ENCODE results near the gene MDM2. TPM values are rescaled to one million over a fixed set of nuclear protein-coding genes. Genes with fewer than 3 reads are reported as not detected.

MDM2 gene
- total and polyA plus RNA-seq, 2 donors (not counting 1 experiment from before 2014, with no cell fraction given): 6.1 to 78.7 TPM

- H4K20me1 ChIP-seq (ENCODE audit: control insufficient read depth, insufficient read depth, low read length, poor library complexity, severe bottlenecking): no peaks in the 10 kb centered on the region
- no peaks in the 10 kb centered on the region for H3K27me3 ChIP-seq (replicated peaks in 1 of 4; ENCODE audit: control extremely low read depth in 1 of 4, control insufficient read depth in 3 of 4, insufficient read depth in 4 of 4, low read length in 3 of 4)
- no peak overlapping the region for H2AFZ ChIP-seq (ENCODE audit: insufficient read depth, low read depth, low read length, poor library complexity, severe bottlenecking)
- Mint-ChIP-seq H3K27ac (no peak overlapping the region), H3K9me3 (ENCODE audit: insufficient read depth) (no peaks in the 10 kb centered on the region), H3K4me3 (no peak overlapping the region), H3K27me3 (no peaks in the 10 kb centered on the region), H3K4me1 (no peaks in the 10 kb centered on the region)
- TF ChIP-seq EZH2 (IDR thresholded peaks at IDR 0.05; ENCODE audit: borderline replicate concordance, insufficient read depth, low read depth, low read length, poor library complexity, severe bottlenecking) (no peak), CTCF (IDR thresholded peaks at IDR 0.05) (no peak)
- no peak overlapping the region for H3K27ac ChIP-seq (ENCODE audit: low read length in 2 of 2)
- intact Hi-C loops (cut with micrococcal nuclease): no loop called here
- CTCF ChIA-PET: no interaction called here
- no peaks in the 10 kb centered on the region for H3K36me3 ChIP-seq (replicated peaks in 1 of 2; ENCODE audit: control extremely low read depth in 1 of 2, control insufficient read depth in 1 of 2, extremely low read depth in 1 of 2, insufficient read depth in 2 of 2, low read length in 1 of 2)
- no peak for DNase-seq
- no peak overlapping the region for H3K4me2 ChIP-seq (replicated peaks; ENCODE audit: low read depth, low read length, poor library complexity, severe bottlenecking)
- POLR2A ChIA-PET: interaction anchor here (0.7 kb wide), 2 partner anchors 10 to 72 kb away, joined by 3 to 4 read pairs; no protein-coding TSS in a partner anchor
- H3K9me3 ChIP-seq (ENCODE audit: control extremely low read depth in 1 of 3, control insufficient read depth in 2 of 3, insufficient read depth in 1 of 3, low read length in 2 of 3): no peaks in the 10 kb centered on the region
- H3K9ac ChIP-seq (ENCODE audit: low read length): no peak overlapping the region
- H3K4me3 ChIP-seq (ENCODE audit: control extremely low read depth in 1 of 5, extremely low read depth in 1 of 5, insufficient read depth in 1 of 5, low read depth in 2 of 5, low read length in 4 of 5): no peak overlapping the region
- ATAC-seq (ENCODE audit: low read depth): no peak
- no peaks in the 10 kb centered on the region for H3K79me2 ChIP-seq (ENCODE audit: control insufficient read depth, insufficient read depth, low read length)
- no peaks in the 10 kb centered on the region for H3K4me1 ChIP-seq (ENCODE audit: control insufficient read depth in 2 of 2, insufficient read depth in 2 of 2, low read length in 2 of 2)
- WGBS (ENCODE audit: insufficient coverage): 100% methylated on average over 8 of the region's 15 CpGs
These were observed 11.6 kb upstream of the MDM2 start for GRCh38 chr12:68796399-68796798.

GRCh38 chr12:68798882-68799234 lies 9.1 kb upstream of the MDM2 start:
- no peak overlapping the region for H3K4me3 ChIP-seq (ENCODE audit: control extremely low read depth in 1 of 5, extremely low read depth in 1 of 5, insufficient read depth in 1 of 5, low read depth in 2 of 5, low read length in 4 of 5)
- no peaks in the 10 kb centered on the region for H4K20me1 ChIP-seq (ENCODE audit: control insufficient read depth, insufficient read depth, low read length, poor library complexity, severe bottlenecking)
- H3K36me3 ChIP-seq (replicated peaks in 1 of 2; ENCODE audit: control extremely low read depth in 1 of 2, control insufficient read depth in 1 of 2, extremely low read depth in 1 of 2, insufficient read depth in 2 of 2, low read length in 1 of 2): no peaks in the 10 kb centered on the region
- no peaks in the 10 kb centered on the region for H3K27me3 Mint-ChIP-seq
- no CpG with 5 or more reads among the region's 1 CpG for WGBS (ENCODE audit: insufficient coverage)
- ATAC-seq (ENCODE audit: low read depth) (no peak), DNase-seq (no peak)
- no peaks in the 10 kb centered on the region for H3K9me3 Mint-ChIP-seq (ENCODE audit: insufficient read depth)
- no peak overlapping the region for H3K27ac Mint-ChIP-seq
- no peak overlapping the region for H3K27ac ChIP-seq (ENCODE audit: low read length in 2 of 2)
- no peak overlapping the region for H2AFZ ChIP-seq (ENCODE audit: insufficient read depth, low read depth, low read length, poor library complexity, severe bottlenecking)
- H3K9ac ChIP-seq (ENCODE audit: low read length): no peak overlapping the region
- H3K4me3 Mint-ChIP-seq: no peak overlapping the region
- H3K4me1 Mint-ChIP-seq: peaks cover 2% of the 10 kb centered on the region
- ChIA-PET POLR2A (no interaction called here), CTCF (no interaction called here)
- no peak overlapping the region for H3K4me2 ChIP-seq (replicated peaks; ENCODE audit: low read depth, low read length, poor library complexity, severe bottlenecking)
- TF ChIP-seq CTCF (IDR thresholded peaks at IDR 0.05): no peak
- no peak for TF ChIP-seq EZH2 (IDR thresholded peaks at IDR 0.05; ENCODE audit: borderline replicate concordance, insufficient read depth, low read depth, low read length, poor library complexity, severe bottlenecking)
- no peaks in the 10 kb centered on the region for H3K4me1 ChIP-seq (ENCODE audit: control insufficient read depth in 2 of 2, insufficient read depth in 2 of 2, low read length in 2 of 2)
- intact Hi-C loops (cut with micrococcal nuclease): no loop called here
- H3K9me3 ChIP-seq (ENCODE audit: control extremely low read depth in 1 of 3, control insufficient read depth in 2 of 3, insufficient read depth in 1 of 3, low read length in 2 of 3): no peaks in the 10 kb centered on the region
- H3K79me2 ChIP-seq (ENCODE audit: control insufficient read depth, insufficient read depth, low read length): no peaks in the 10 kb centered on the region
- H3K27me3 ChIP-seq (replicated peaks in 1 of 4; ENCODE audit: control extremely low read depth in 1 of 4, control insufficient read depth in 3 of 4, insufficient read depth in 4 of 4, low read length in 3 of 4): no peaks in the 10 kb centered on the region
